Smooth muscle cell (in vitro differentiated cells): Measurements from ENCODE around the gene TRIM37. TPM values are rescaled to one million over a fixed set of nuclear protein-coding genes. Genes with fewer than 3 reads are reported as not detected.

Experiments
- DNase-seq: peaks from one replicate; lab custom pipeline; 2025; ENCODE audit not compliant: unreplicated experiment; lab: John Stamatoyannopoulos, UW
- H2AFZ ChIP-seq: fragments of 200-600 bp; sonication (generic); 2 replicates; pipeline ENCODE4 v1.6.0; 2016; ENCODE audit warnings: antibody characterized with exemption, low read depth, mild to moderate bottlenecking
- H3F3A ChIP-seq: fragments of 200-600 bp; sonication (generic); 2 replicates; pipeline ENCODE4 v1.6.0; 2017; ENCODE audit warnings: antibody characterized with exemption, low read depth
- H3K27ac ChIP-seq: fragments of 200-600 bp; sonication (generic); 2 replicates; pipeline ENCODE4 v1.5.1; 2016; ENCODE audit warnings: low read depth, mild to moderate bottlenecking
- H3K27me3 ChIP-seq: fragments of 200-600 bp; sonication (generic); 2 replicates; pipeline ENCODE4 v1.6.1; 2016; ENCODE audit warnings: low read depth, mild to moderate bottlenecking
- H3K36me3 ChIP-seq: fragments of 200-600 bp; sonication (generic); 2 replicates; pipeline ENCODE4 v1.5.1; 2016; ENCODE audit warnings: low read depth
- H3K4me1 ChIP-seq: fragments of 200-600 bp; sonication (generic); 2 replicates; pipeline ENCODE4 v1.5.1; 2016; ENCODE audit warnings: low read depth
- H3K4me2 ChIP-seq: fragments of 200-600 bp; sonication (generic); 2 replicates; pipeline ENCODE4 v1.6.0; 2016; ENCODE audit warnings: mild to moderate bottlenecking
- H3K4me3 ChIP-seq: fragments of 200-600 bp; sonication (generic); 2 replicates; pipeline ENCODE4 v1.5.1; 2016; ENCODE audit warnings: mild to moderate bottlenecking
- H3K79me2 ChIP-seq: fragments of 200-600 bp; sonication (generic); 2 replicates; pipeline ENCODE4 v1.6.0; 2016; ENCODE audit warnings: low read depth, mild to moderate bottlenecking
- H3K9ac ChIP-seq: fragments of 200-600 bp; sonication (generic); 2 replicates; pipeline ENCODE4 v1.6.0; 2016; ENCODE audit warnings: low read depth
- H3K9me3 ChIP-seq: fragments of 200-600 bp; sonication (generic); replicated peaks from 2 replicates; pipeline ENCODE4 v1.5.1; 2016; ENCODE audit warnings: low read depth
- H4K20me1 ChIP-seq: fragments of 200-600 bp; sonication (generic); 2 replicates; pipeline ENCODE4 v1.6.0; 2016; ENCODE audit warnings: low read depth
- CTCF ChIP-seq: fragments of 200-600 bp; sonication (generic); IDR thresholded peaks from 2 replicates; pipeline ENCODE4 v1.5.1; 2017; ENCODE audit warnings: borderline replicate concordance, mild to moderate bottlenecking, antibody characterized with exemption; ENCODE audit not compliant: insufficient read depth, poor library complexity, severe bottlenecking
- WGBS: methylation state at CpG from one replicate; pipeline ENCODE4 v1.1.7; 2016; ENCODE audit warnings: low lambda C conversion rate; 5-methylcytosine and 5-hydroxymethylcytosine counted together
- polyA plus RNA-seq: library from polyadenylated mRNA; unstranded; fragments of >200 nt; fragmentation: Nextera tagmentation; extraction: Ambion mirVana; gene quantifications from 2 replicates; pipeline ENCODE4 v1.2.1, GENCODE V29; 2016
- total RNA-seq: library from RNA; depleted of rRNA; stranded (reverse); fragments of >200 nt; gene quantifications from 2 replicates; pipeline ENCODE4 v1.2.3, GENCODE V29; 2014

TRIM37 gene
- total and polyA plus RNA-seq, 2 experiments from 2014 or later = 8.0 to 16.5 TPM

- H3K4me3 ChIP-seq = no peak overlapping the region
- no peak overlapping the region for H3K9ac ChIP-seq
- peaks cover 18% of the 10 kb centered on the region for H3K36me3 ChIP-seq
- no peaks in the 10 kb centered on the region for H3F3A ChIP-seq
- no peak overlapping the region for H2AFZ ChIP-seq
- no peaks in the 10 kb centered on the region for H3K9me3 ChIP-seq
- H3K4me2 ChIP-seq = no peak overlapping the region
- no peaks in the 10 kb centered on the region for H3K79me2 ChIP-seq
- H3K27me3 ChIP-seq = no peaks in the 10 kb centered on the region
- no peak overlapping the region for H3K27ac ChIP-seq
- H4K20me1 ChIP-seq = no peaks in the 10 kb centered on the region
- no peaks in the 10 kb centered on the region for H3K4me1 ChIP-seq
- no peak for DNase-seq
- TF ChIP-seq CTCF = no peak
Observed at GRCh38 chr17:59074494-59074893, 32.2 kb downstream of the TRIM37 start.

DNA sequence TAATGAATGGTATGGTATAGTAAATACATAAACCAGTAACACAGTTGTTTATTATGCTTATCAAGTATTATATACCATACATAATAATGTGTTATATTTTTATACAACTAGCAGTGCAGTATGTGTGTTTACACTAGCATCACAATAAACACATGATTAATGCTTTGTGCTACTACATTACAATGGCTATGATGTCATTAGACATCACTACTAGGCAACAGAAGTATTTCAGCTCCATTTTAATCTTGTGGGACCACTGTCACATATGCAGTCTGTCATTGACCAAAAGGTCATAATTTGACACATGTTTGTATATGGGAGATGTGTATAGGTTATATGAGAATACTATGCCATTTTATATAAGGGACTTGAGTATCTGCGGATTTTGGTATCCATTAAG, 32.7 kb downstream of the TRIM37 start:
- no peak overlapping the region for H3K9ac ChIP-seq

DNA sequence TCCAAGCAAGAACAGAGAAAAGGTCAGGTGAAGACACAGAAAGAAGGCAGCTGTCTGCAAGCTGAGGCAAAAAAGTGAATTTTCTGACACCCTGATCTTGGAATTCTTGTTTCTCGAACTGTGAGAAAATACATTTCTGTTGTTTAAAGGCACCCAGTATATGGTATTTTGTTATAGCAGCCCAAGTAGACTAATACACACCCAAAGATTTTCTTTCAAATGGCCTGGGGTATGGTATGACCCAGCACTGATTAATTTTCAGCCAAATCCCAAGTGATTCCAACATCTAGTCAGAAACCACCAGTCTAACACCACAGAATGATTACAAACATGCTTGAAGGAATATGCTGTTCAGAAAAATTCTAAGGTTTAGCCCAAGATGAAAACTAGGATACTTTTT, 36.8 kb downstream of the TRIM37 start:
- no peak for TF ChIP-seq CTCF
- peaks cover 13% of the 10 kb centered on the region for H3K36me3 ChIP-seq
- no peak overlapping the region for H3K27ac ChIP-seq
- no peak overlapping the region for H2AFZ ChIP-seq
- H3K4me1 ChIP-seq = no peaks in the 10 kb centered on the region
- H3K4me3 ChIP-seq = no peak overlapping the region
- no peak overlapping the region for H3K4me2 ChIP-seq
- H4K20me1 ChIP-seq = no peaks in the 10 kb centered on the region
- WGBS = 100% methylated on average over 1 of the region's 1 CpG
- H3F3A ChIP-seq = no peaks in the 10 kb centered on the region
- no peak for DNase-seq
- H3K9me3 ChIP-seq = no peaks in the 10 kb centered on the region
- H3K79me2 ChIP-seq = no peaks in the 10 kb centered on the region
- H3K27me3 ChIP-seq = no peaks in the 10 kb centered on the region
- no peak overlapping the region for H3K9ac ChIP-seq

More for the DNA sequence above, 32.7 kb downstream of the TRIM37 start:
- Histone ChIP-seq H3K27ac (no peak overlapping the region), H2AFZ (no peak overlapping the region), H3K36me3 (peaks cover 16% of the 10 kb centered on the region), H3K4me2 (no peak overlapping the region), H3K27me3 (no peaks in the 10 kb centered on the region), H4K20me1 (no peaks in the 10 kb centered on the region), H3K79me2 (no peaks in the 10 kb centered on the region), H3K4me3 (no peak overlapping the region), H3F3A (no peaks in the 10 kb centered on the region), H3K4me1 (no peaks in the 10 kb centered on the region), H3K9me3 (no peaks in the 10 kb centered on the region)
- no peak for DNase-seq
- TF ChIP-seq CTCF = no peak
- 97% methylated on average over 1 of the region's 1 CpG for WGBS

DNA sequence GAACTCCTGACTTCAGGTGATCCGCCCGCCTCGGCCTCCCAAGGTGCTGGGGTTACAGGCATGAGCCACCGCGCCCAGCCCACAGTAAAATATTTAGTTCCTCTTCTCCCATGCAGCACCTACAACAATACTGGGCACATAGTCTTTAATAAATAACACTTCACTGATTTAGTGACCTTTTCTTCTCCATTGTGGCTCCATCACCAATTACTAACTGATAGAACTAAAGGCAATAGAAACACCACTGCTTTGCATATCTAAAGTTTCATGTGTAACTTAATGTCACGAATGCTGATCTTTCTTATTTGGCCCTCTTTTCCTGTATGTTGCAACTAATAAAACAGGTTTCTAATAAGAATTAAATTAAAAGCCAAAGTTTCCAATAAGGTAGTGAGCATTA, 38.9 kb downstream of the TRIM37 start:
- Histone ChIP-seq H3F3A (no peaks in the 10 kb centered on the region), H3K27ac (no peak overlapping the region), H3K9me3 (no peaks in the 10 kb centered on the region), H2AFZ (no peak overlapping the region), H3K9ac (no peak overlapping the region), H3K4me1 (no peaks in the 10 kb centered on the region), H3K4me2 (no peak overlapping the region), H3K36me3 (peaks cover 7% of the 10 kb centered on the region), H3K27me3 (no peaks in the 10 kb centered on the region), H3K4me3 (no peak overlapping the region), H3K79me2 (no peaks in the 10 kb centered on the region), H4K20me1 (no peaks in the 10 kb centered on the region)
- TF ChIP-seq CTCF = no peak
- 95% methylated on average over 6 of the region's 6 CpGs for WGBS
- no peak for DNase-seq
